GM18909 (cell line): Measurements from ENCODE around the gene SPTA1.
"Not testable (repeated sequence)": the region's sequence is repeated elsewhere in the genome, so short reads cannot be mapped to it uniquely, and the experiment has no call there.

Experiments
- ATAC-seq: cut with Tn5 transposase; IDR thresholded peaks from one replicate; pipeline ENCODE4 v1.9.1; 2021; ENCODE audit warnings: mild to moderate bottlenecking; ENCODE audit not compliant: unreplicated experiment, poor library complexity

Gene SPTA1

GRCh38 chr1:158688343-158688742 is 1.8 kb upstream of the SPTA1 start:
- ATAC-seq = not testable (repeated sequence)

GRCh38 chr1:158687037-158687436 is 522 bp upstream of the SPTA1 start:
- ATAC-seq = no peak

GRCh38 chr1:158685085-158685484 is 1.4 kb downstream of the SPTA1 start:
- ATAC-seq = no peak

- ATAC-seq = no peak
Measured at GRCh38 chr1:158681606-158682005, 4.9 kb downstream of the SPTA1 start.

GRCh38 chr1:158679289-158679688 is 7.2 kb downstream of the SPTA1 start:
- no peak for ATAC-seq

GRCh38 chr1:158675563-158676323 is 10.8 kb downstream of the SPTA1 start:
- ATAC-seq = no peak

- ATAC-seq = no peak
Measured at GRCh38 chr1:158674302-158674701, 12.2 kb downstream of the SPTA1 start.

GRCh38 chr1:158666037-158666436 is 20.5 kb downstream of the SPTA1 start:
- ATAC-seq = no peak

- ATAC-seq = no peak
Measured at GRCh38 chr1:158654571-158654970, 31.9 kb downstream of the SPTA1 start.

- no peak for ATAC-seq
Measured at GRCh38 chr1:158654086-158654485, 32.4 kb downstream of the SPTA1 start.

GRCh38 chr1:158652721-158653334 is 33.7 kb downstream of the SPTA1 start:
- no peak for ATAC-seq

- ATAC-seq = no peak
Measured at GRCh38 chr1:158649052-158649451, 37.5 kb downstream of the SPTA1 start.

- no peak for ATAC-seq
Measured at GRCh38 chr1:158646465-158646864, 40.0 kb downstream of the SPTA1 start.

GRCh38 chr1:158644449-158644848 is 42.1 kb downstream of the SPTA1 start:
- ATAC-seq = no peak

GRCh38 chr1:158638904-158639303 is 47.6 kb downstream of the SPTA1 start:
- ATAC-seq = no peak

- ATAC-seq = no peak
Measured at GRCh38 chr1:158638146-158638545, 48.4 kb downstream of the SPTA1 start.

GRCh38 chr1:158613764-158614163 is 72.8 kb downstream of the SPTA1 start:
- ATAC-seq = no peak

GRCh38 chr1:158611916-158612315 is 74.6 kb downstream of the SPTA1 start:
- ATAC-seq = no peak

- ATAC-seq = no peak
Measured at GRCh38 chr1:158607296-158607695, 79.2 kb downstream of the SPTA1 start.

GRCh38 chr1:158604968-158605367 is 81.5 kb downstream of the SPTA1 start, which contains the start of gene OR10Z1:
OR10Z1 (plus strand) TSS chr1:158605268; CDS start chr1:158606439, 1,171 bp downstream.
- ATAC-seq = no peak

GRCh38 chr1:158600735-158601134 is 85.8 kb downstream of the SPTA1 start:
- ATAC-seq = no peak

GRCh38 chr1:158586942-158587341 is 99.6 kb downstream of the SPTA1 start:
- ATAC-seq = no peak
